Liver (tissue), 9 donors: ENCODE data around the gene APBA2. TPM values are rescaled to one million over a fixed set of nuclear protein-coding genes. Genes with fewer than 3 reads are reported as not detected.

Experiments used
- DNase-seq: peaks from one replicate; pipeline ENCODE4 v3.0.0-alpha.2; 2017; ENCODE audit warnings: low spot score
- H3K27ac ChIP-seq, 2 donors: one replicate each; pipeline ENCODE4 v1.7.0; 2013; ENCODE audit warnings: inconsistent platforms in 2 of 2, low read length in 2 of 2, control low read depth in 1 of 2, low read depth in 1 of 2, mild to moderate bottlenecking in 1 of 2
- H3K27me3 ChIP-seq, 4 donors: one replicate each; pipeline versions ENCODE4 v1.6.1 to v1.7.0; 2013; ENCODE audit warnings: low read length in 3 of 4, inconsistent platforms in 1 of 4, mild to moderate bottlenecking in 1 of 4, moderate library complexity in 1 of 4; ENCODE audit not compliant: control insufficient read depth in 4 of 4, insufficient read depth in 4 of 4
- H3K36me3 ChIP-seq, 4 donors: one replicate each; pipeline versions ENCODE4 v1.6.1 to v1.7.0; 2013; ENCODE audit warnings: low read length in 3 of 4, mild to moderate bottlenecking in 3 of 4, low read depth in 1 of 4, moderate library complexity in 1 of 4; ENCODE audit not compliant: control insufficient read depth in 4 of 4, insufficient read depth in 3 of 4
- H3K4me1 ChIP-seq, 4 donors: one replicate each; pipeline versions ENCODE4 v1.6.1 to v1.7.0; 2013; ENCODE audit warnings: low read length in 3 of 4, mild to moderate bottlenecking in 3 of 4, moderate library complexity in 1 of 4; ENCODE audit not compliant: control insufficient read depth in 4 of 4, insufficient read depth in 4 of 4
- H3K4me3 ChIP-seq, 3 donors: one replicate each; pipeline versions ENCODE4 v1.6.1 to v1.7.0; 2013; ENCODE audit warnings: low read length in 3 of 3, control low read depth in 1 of 3, low read depth in 1 of 3, mild to moderate bottlenecking in 1 of 3
- H3K9ac ChIP-seq, 2 donors: one replicate each; pipeline ENCODE4 v1.7.0; 2013; ENCODE audit warnings: low read length in 2 of 2, mild to moderate bottlenecking in 2 of 2, moderate library complexity in 2 of 2, control low read depth in 1 of 2, low read depth in 1 of 2
- H3K9me3 ChIP-seq, 4 donors: one replicate each; pipeline versions ENCODE4 v1.6.1 to v1.7.0; 2013; ENCODE audit warnings: low read length in 3 of 4; ENCODE audit not compliant: control insufficient read depth in 4 of 4
- EGR1 ChIP-seq, 2 donors: IDR thresholded peaks; 2 replicates each; pipeline ENCODE4 v1.6.1; 2016 to 2018; ENCODE audit warnings: antibody characterized with exemption in 2 of 2, low read depth in 2 of 2
- FOXA1 ChIP-seq: IDR thresholded peaks from 2 replicates; pipeline ENCODE4 v1.6.1; 2016; ENCODE audit warnings: antibody characterized with exemption
- FOXA2 ChIP-seq: IDR thresholded peaks from 2 replicates; pipeline ENCODE4 v1.6.1; 2016; ENCODE audit warnings: antibody characterized with exemption
- HNF4A ChIP-seq, 2 donors: conservative IDR thresholded peaks; 2 replicates each; pipeline ENCODE4 v1.6.1; 2016; ENCODE audit warnings: antibody characterized with exemption in 2 of 2, mild to moderate bottlenecking in 2 of 2
- JUND ChIP-seq, 2 donors: IDR thresholded peaks; 2 replicates each; pipeline ENCODE4 v1.6.1; 2016; ENCODE audit warnings: antibody characterized with exemption in 2 of 2
- NR2F2 ChIP-seq: IDR thresholded peaks from 2 replicates; pipeline ENCODE4 v1.6.1; 2016; ENCODE audit warnings: antibody characterized with exemption
- REST ChIP-seq: IDR thresholded peaks from 2 replicates; pipeline ENCODE4 v1.6.1; 2016; ENCODE audit warnings: antibody characterized with exemption, mild to moderate bottlenecking
- SP1 ChIP-seq: IDR thresholded peaks from 2 replicates; pipeline ENCODE4 v1.6.1; 2018; ENCODE audit warnings: antibody characterized with exemption, mild to moderate bottlenecking
- YY1 ChIP-seq: IDR thresholded peaks from 2 replicates; pipeline ENCODE4 v1.6.1; 2016; ENCODE audit warnings: antibody characterized with exemption, mild to moderate bottlenecking
- WGBS: extraction: QIAGEN DNeasy Blood & Tissue Kit; methylation state at CpG from one replicate; pipeline ENCODE4 v1.1.7; 2013; 5-methylcytosine and 5-hydroxymethylcytosine counted together
- polyA plus RNA-seq, 2 donors: library from polyadenylated mRNA; stranded (reverse) in 1 of 2; unstranded in 1 of 2; fragments of 200-250 nt in 1 of 2; fragments of >200 nt in 1 of 2; fragmentation: Nextera tagmentation in 1 of 2; extraction: Ambion mirVana in 1 of 2; gene quantifications; one replicate each; pipeline versions ENCODE4 v1.2.1 to v1.2.3, GENCODE V29; 2013 to 2015
- total RNA-seq, 2 donors: library from RNA; depleted of rRNA; stranded (reverse); fragments of >200 nt; gene quantifications; one replicate each; pipeline ENCODE4 v1.2.3, GENCODE V29; 2014
- donor health status: healthy.
- donor health status: healthy.
- donor health status: healthy.
- donor health status: healthy.
- donor health status: healthy.

APBA2 gene
- total and polyA plus RNA-seq, 4 donors = 0.38 to 2.9 (median 1.7) TPM

GRCh38 chr15:28876131-28876844 is 9.5 kb upstream of the APBA2 start:
- H3K4me3 ChIP-seq = no peak overlapping the region
- no peak overlapping the region for H3K9ac ChIP-seq
- no peaks in the 10 kb centered on the region for H3K36me3 ChIP-seq
- TF ChIP-seq NR2F2 = no peak
- no peak for TF ChIP-seq FOXA2
- TF ChIP-seq YY1 = no peak
- TF ChIP-seq REST = no peak
- TF ChIP-seq HNF4A (conservative IDR thresholded peaks at IDR 0.05) = no peak
- no peak for TF ChIP-seq JUND (IDR thresholded peaks at IDR 0.05)
- no peaks in the 10 kb centered on the region for H3K4me1 ChIP-seq
- no peaks in the 10 kb centered on the region for H3K27me3 ChIP-seq
- peaks cover 0 to 2% (median 0%) of the 10 kb centered on the region in 4 donors for H3K9me3 ChIP-seq
- 84% methylated on average over 14 of the region's 14 CpGs for WGBS
- H3K27ac ChIP-seq = no peak overlapping the region
- no peak for DNase-seq

- no peaks in the 10 kb centered on the region for H3K9me3 ChIP-seq
- WGBS = 92% methylated on average over 8 of the region's 8 CpGs
- DNase-seq = no peak
Observed at GRCh38 chr15:28876845-28877185, 9.0 kb upstream of the APBA2 start.

GRCh38 chr15:28878209-28878608 is 7.6 kb upstream of the APBA2 start:
- Histone ChIP-seq H3K4me3 (no peak overlapping the region), H3K4me1 (no peaks in the 10 kb centered on the region), H3K36me3 (no peaks in the 10 kb centered on the region), H3K9me3 (no peaks in the 10 kb centered on the region), H3K27ac (no peak overlapping the region), H3K9ac (no peak overlapping the region), H3K27me3 (no peaks in the 10 kb centered on the region)
- WGBS = 92% methylated on average over 15 of the region's 15 CpGs
- no peak for DNase-seq
- TF ChIP-seq FOXA2 = no peak
- no peak for TF ChIP-seq REST
- TF ChIP-seq EGR1 (IDR thresholded peaks at IDR 0.05; ENCODE audit: low read depth in 2 of 2) = no peak
- TF ChIP-seq SP1 = no peak

More at GRCh38 chr15:28876845-28877185, 9.0 kb upstream of the APBA2 start:
- no peaks in the 10 kb centered on the region for H3K4me1 ChIP-seq
- H3K36me3 ChIP-seq = no peaks in the 10 kb centered on the region
- no peak overlapping the region for H3K4me3 ChIP-seq
- no peak for TF ChIP-seq FOXA1
- no peak for TF ChIP-seq SP1
- H3K27ac ChIP-seq = no peak overlapping the region
- H3K27me3 ChIP-seq = no peaks in the 10 kb centered on the region
- H3K9ac ChIP-seq = no peak overlapping the region
